ENCODE measurements around the gene PCNA. TPM values are rescaled to one million over a fixed set of nuclear protein-coding genes. Genes with fewer than 3 reads are reported as not detected.

Gene PCNA
- total and polyA plus RNA-seq, 2 experiments from 2014 or later, result 353 to 428 TPM

- Histone ChIP-seq H3K79me2 (replicated peaks; ENCODE audit: insufficient read depth) (no peaks in the 10 kb centered on the region), H3K9me2 (ENCODE audit: insufficient read depth) (no peaks in the 10 kb centered on the region), H4K20me1 (replicated peaks; ENCODE audit: insufficient read depth) (no peaks in the 10 kb centered on the region; the same call in 1 of the 2 replicates), H3K4me3 (no peak overlapping the region), H3K27me3 (ENCODE audit: insufficient read depth) (no peaks in the 10 kb centered on the region), H3F3A (replicated peaks; ENCODE audit: low read depth) (no peaks in the 10 kb centered on the region), H3K36me3 (ENCODE audit: insufficient read depth) (peaks cover 14% of the 10 kb centered on the region), H3K4me1 (ENCODE audit: insufficient read depth) (no peaks in the 10 kb centered on the region), H3K4me2 (no peak overlapping the region), H2AFZ (no peak overlapping the region), H3K27ac (ENCODE audit: low read depth) (no peak overlapping the region)
- no peaks in the 10 kb centered on the region for H3K9me3 Mint-ChIP-seq
- TF ChIP-seq ZNF114 (CRISPR knock-in tag; IDR thresholded peaks at IDR 0.05) (no peak), CTCF (conservative IDR thresholded peaks at IDR 0.05; ENCODE audit: low read depth in 2 of 2) (no peak)
- no peak for DNase-seq (ENCODE audit: low spot score)
- peaks cover 37% of the 10 kb centered on the region for H3K36me3 Mint-ChIP-seq (ENCODE audit: low read depth)
- H3K27ac Mint-ChIP-seq, result no peak overlapping the region
- no peaks in the 10 kb centered on the region for H3K4me1 Mint-ChIP-seq
- H3K4me3 Mint-ChIP-seq, result no peak overlapping the region
- no peak for ATAC-seq
- H3K27me3 Mint-ChIP-seq (ENCODE audit: insufficient read depth, low read depth, poor library complexity), result peaks cover 2% of the 10 kb centered on the region
Observed at GRCh38 chr20:5095931-5096330, 23.8 kb downstream of the PCNA start.

- Histone ChIP-seq H3K4me1 (ENCODE audit: insufficient read depth) (no peaks in the 10 kb centered on the region), H3K4me3 (no peak overlapping the region), H3K27ac (ENCODE audit: low read depth) (no peak overlapping the region), H2AFZ (no peak overlapping the region), H4K20me1 (replicated peaks; ENCODE audit: insufficient read depth) (no peaks in the 10 kb centered on the region; the same call in 1 of the 2 replicates), H3F3A (replicated peaks; ENCODE audit: low read depth) (no peaks in the 10 kb centered on the region), H3K79me2 (replicated peaks; ENCODE audit: insufficient read depth) (no peaks in the 10 kb centered on the region), H3K9me2 (ENCODE audit: insufficient read depth) (no peaks in the 10 kb centered on the region), H3K36me3 (ENCODE audit: insufficient read depth) (peaks cover 14% of the 10 kb centered on the region), H3K4me2 (no peak overlapping the region), H3K27me3 (ENCODE audit: insufficient read depth) (no peaks in the 10 kb centered on the region)
- H3K4me1 Mint-ChIP-seq, result no peaks in the 10 kb centered on the region
- peaks cover 2% of the 10 kb centered on the region for H3K27me3 Mint-ChIP-seq (ENCODE audit: insufficient read depth, low read depth, poor library complexity)
- TF ChIP-seq REST (IDR thresholded peaks at IDR 0.05; ENCODE audit: unreplicated experiment), result no peak
- no peak for TF ChIP-seq EZH2phosphoT487 (IDR thresholded peaks at IDR 0.05; ENCODE audit: unreplicated experiment)
- no peak for TF ChIP-seq STAT1 (IDR thresholded peaks at IDR 0.05; ENCODE audit: unreplicated experiment)
- no peak for TF ChIP-seq NANOG (IDR thresholded peaks at IDR 0.05; ENCODE audit: borderline replicate concordance)
- no peak for TF ChIP-seq EZH2 (IDR thresholded peaks at IDR 0.05; ENCODE audit: low read depth, unreplicated experiment)
- peaks cover 34% of the 10 kb centered on the region for H3K36me3 Mint-ChIP-seq (ENCODE audit: low read depth)
- H3K4me3 Mint-ChIP-seq, result no peak overlapping the region
- DNase-seq (ENCODE audit: low spot score) (no peak), ATAC-seq (no peak)
- no peak overlapping the region for H3K27ac Mint-ChIP-seq
- no peaks in the 10 kb centered on the region for H3K9me3 Mint-ChIP-seq
Observed at GRCh38 chr20:5095454-5095853, 24.3 kb downstream of the PCNA start.
